Endothelial cell of umbilical vein (primary cell): ENCODE measurements around the gene NQO2.

Source experiments
- EZH2 ChIP-seq: IDR thresholded peaks from 2 replicates; pipeline ENCODE4 v1.6.1; 2012; ENCODE audit warnings: borderline replicate concordance, low read depth, mild to moderate bottlenecking, moderate library complexity, low read length, inconsistent platforms; ENCODE audit not compliant: severe bottlenecking
- MAX ChIP-seq: IDR thresholded peaks from 2 replicates; pipeline ENCODE4 v1.6.1; 2011; ENCODE audit not compliant: insufficient read depth, insufficient read length
- POLR2A ChIP-seq: IDR thresholded peaks from 2 replicates; pipeline ENCODE4 v1.6.1; 2012; ENCODE audit warnings: low read depth, mild to moderate bottlenecking, control low read depth, low read length
- POLR2AphosphoS5 ChIP-seq: IDR thresholded peaks from 2 replicates; pipeline ENCODE4 v1.6.1; 2012; ENCODE audit warnings: low read depth, mild to moderate bottlenecking, control low read depth, low read length, moderate library complexity; ENCODE audit not compliant: insufficient read depth
- TF ChIP-seq, protein P1 (sequence below), 2 donors: IDR thresholded peaks; 1 replicate in 1 of 2; 2 replicates in 1 of 2; pipeline ENCODE4 v1.5.1; 2011; ENCODE audit warnings: low read length in 2 of 2, mild to moderate bottlenecking in 2 of 2, moderate library complexity in 2 of 2, control low read depth in 1 of 2, inconsistent platforms in 1 of 2, low read depth in 1 of 2; ENCODE audit not compliant: insufficient read depth in 1 of 2; ENCODE audit errors: extremely low read depth in 1 of 2

DNA sequence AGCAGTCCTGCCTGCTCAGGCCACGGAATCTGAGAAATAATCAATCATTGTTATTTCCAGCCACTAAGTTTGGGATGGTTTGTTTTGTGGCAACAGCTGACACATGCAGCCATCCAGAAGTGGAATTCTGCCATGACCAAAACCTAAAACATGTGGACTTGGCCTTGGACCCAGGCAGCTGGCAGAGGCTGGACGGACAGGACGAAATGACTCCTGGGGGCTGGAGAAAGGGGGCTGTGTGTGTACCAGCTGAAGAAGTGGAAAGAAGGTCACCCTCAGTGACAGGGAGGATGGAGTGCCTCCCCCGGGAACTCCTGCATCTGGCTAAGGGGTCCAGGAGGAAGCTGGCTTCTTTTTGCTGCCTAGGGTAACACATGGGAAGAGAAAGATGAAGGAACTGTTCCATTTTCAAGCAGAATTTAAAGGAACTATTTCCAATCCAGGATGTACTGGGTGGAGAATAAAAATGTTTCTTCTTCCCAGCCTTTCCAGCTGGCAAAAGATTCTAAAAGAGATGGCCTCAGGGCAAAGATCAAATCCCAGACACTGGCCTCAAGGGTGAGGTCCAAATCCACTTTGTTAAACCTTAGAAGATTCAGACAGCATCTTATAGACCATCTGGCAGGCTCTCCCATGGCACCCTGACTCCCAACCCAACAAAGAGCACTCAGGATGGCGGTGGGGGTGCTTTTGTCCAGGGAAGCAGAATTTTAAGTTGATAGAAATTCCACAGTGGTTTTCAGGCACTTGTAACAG lies 42.6 kb upstream of the NQO2 start:
- TF ChIP-seq POLR2AphosphoS5 (no peak), POLR2A (no peak), EZH2 (no peak), MAX (no peak)
- TF ChIP-seq, protein P1, sequence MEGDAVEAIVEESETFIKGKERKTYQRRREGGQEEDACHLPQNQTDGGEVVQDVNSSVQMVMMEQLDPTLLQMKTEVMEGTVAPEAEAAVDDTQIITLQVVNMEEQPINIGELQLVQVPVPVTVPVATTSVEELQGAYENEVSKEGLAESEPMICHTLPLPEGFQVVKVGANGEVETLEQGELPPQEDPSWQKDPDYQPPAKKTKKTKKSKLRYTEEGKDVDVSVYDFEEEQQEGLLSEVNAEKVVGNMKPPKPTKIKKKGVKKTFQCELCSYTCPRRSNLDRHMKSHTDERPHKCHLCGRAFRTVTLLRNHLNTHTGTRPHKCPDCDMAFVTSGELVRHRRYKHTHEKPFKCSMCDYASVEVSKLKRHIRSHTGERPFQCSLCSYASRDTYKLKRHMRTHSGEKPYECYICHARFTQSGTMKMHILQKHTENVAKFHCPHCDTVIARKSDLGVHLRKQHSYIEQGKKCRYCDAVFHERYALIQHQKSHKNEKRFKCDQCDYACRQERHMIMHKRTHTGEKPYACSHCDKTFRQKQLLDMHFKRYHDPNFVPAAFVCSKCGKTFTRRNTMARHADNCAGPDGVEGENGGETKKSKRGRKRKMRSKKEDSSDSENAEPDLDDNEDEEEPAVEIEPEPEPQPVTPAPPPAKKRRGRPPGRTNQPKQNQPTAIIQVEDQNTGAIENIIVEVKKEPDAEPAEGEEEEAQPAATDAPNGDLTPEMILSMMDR (IDR thresholded peaks at IDR 0.05; ENCODE audit: extremely low read depth in 1 of 2, insufficient read depth in 1 of 2, low read depth in 1 of 2, low read length in 2 of 2) = no peak
